ENCODE results near the gene PRKACB. TPM values are rescaled to one million over a fixed set of nuclear protein-coding genes. Genes with fewer than 3 reads are reported as not detected.

Gene PRKACB
- total and polyA plus RNA-seq, 2 experiments from 2014 or later, result 14.6 to 28.0 TPM

DNA sequence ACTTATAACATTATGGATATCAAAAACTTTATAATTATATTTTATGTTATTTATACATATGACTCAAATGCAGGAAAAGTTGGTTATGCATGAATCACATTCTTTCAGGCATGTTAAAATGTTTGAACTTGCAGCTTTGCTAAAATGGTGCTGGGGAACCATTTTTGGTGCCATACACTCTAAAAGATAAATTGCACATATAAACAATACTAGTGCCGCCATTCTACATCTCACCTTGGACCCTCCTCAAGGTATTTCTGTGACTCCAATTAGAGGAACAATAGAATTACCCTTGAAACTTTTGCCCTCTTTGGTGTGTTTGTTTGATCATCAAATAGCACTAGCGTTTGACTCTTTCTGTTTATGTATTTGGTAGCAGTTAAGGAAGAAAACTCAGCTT, 997 bp downstream of the PRKACB start (continued):
- TF ChIP-seq REST (IDR thresholded peaks at IDR 0.05; ENCODE audit: unreplicated experiment) (no peak), CTCF (conservative IDR thresholded peaks at IDR 0.05; ENCODE audit: low read depth in 2 of 2) (no peak), ZNF331 (CRISPR knock-in tag; IDR thresholded peaks at IDR 0.05; ENCODE audit: low read depth) (no peak), STAT1 (IDR thresholded peaks at IDR 0.05; ENCODE audit: unreplicated experiment) (no peak), EZH2 (IDR thresholded peaks at IDR 0.05; ENCODE audit: low read depth, unreplicated experiment) (no peak), CREB1 (CRISPR knock-in tag; IDR thresholded peaks at IDR 0.05; ENCODE audit: low read depth) (no peak), EZH2phosphoT487 (IDR thresholded peaks at IDR 0.05; ENCODE audit: unreplicated experiment) (no peak), NANOG (IDR thresholded peaks at IDR 0.05; ENCODE audit: borderline replicate concordance) (no peak)

- H3K27me3 Mint-ChIP-seq (ENCODE audit: insufficient read depth, low read depth, poor library complexity), result no peaks in the 10 kb centered on the region
- Histone ChIP-seq H3K4me1 (ENCODE audit: insufficient read depth) (peaks cover 9% of the 10 kb centered on the region; the same call in 1 of the 2 replicates), H3K79me2 (replicated peaks; ENCODE audit: insufficient read depth) (no peaks in the 10 kb centered on the region), H3K36me3 (ENCODE audit: insufficient read depth) (no peaks in the 10 kb centered on the region), H2AFZ (no peak overlapping the region), H3K27me3 (ENCODE audit: insufficient read depth) (no peaks in the 10 kb centered on the region), H4K20me1 (replicated peaks; ENCODE audit: insufficient read depth) (no peaks in the 10 kb centered on the region), H3K4me2 (no peak overlapping the region), H3K27ac (ENCODE audit: low read depth) (no peak overlapping the region), H3K4me3 (no peak overlapping the region), H3F3A (replicated peaks; ENCODE audit: low read depth) (no peaks in the 10 kb centered on the region), H3K9me2 (ENCODE audit: insufficient read depth) (no peaks in the 10 kb centered on the region)
- H3K27ac Mint-ChIP-seq, result no peak overlapping the region
- H3K4me1 Mint-ChIP-seq, result peaks cover 4% of the 10 kb centered on the region
- DNase-seq (ENCODE audit: low spot score), result no peak
- no peak overlapping the region for H3K4me3 Mint-ChIP-seq
- no peaks in the 10 kb centered on the region; the same call in 2 of the 3 replicates for H3K36me3 Mint-ChIP-seq (ENCODE audit: low read depth)
- no peak for ATAC-seq
- peaks cover 3% of the 10 kb centered on the region; the same call in 1 of the 3 replicates for H3K9me3 Mint-ChIP-seq
- TF ChIP-seq NANOG (IDR thresholded peaks at IDR 0.05; ENCODE audit: borderline replicate concordance), result no peak
- TF ChIP-seq STAT1 (IDR thresholded peaks at IDR 0.05; ENCODE audit: unreplicated experiment), result no peak
- no peak for TF ChIP-seq CTCF (conservative IDR thresholded peaks at IDR 0.05; ENCODE audit: low read depth in 2 of 2)
- no peak for TF ChIP-seq ZNF331 (CRISPR knock-in tag; IDR thresholded peaks at IDR 0.05; ENCODE audit: low read depth)
- TF ChIP-seq JUNB (IDR thresholded peaks at IDR 0.05; ENCODE audit: unreplicated experiment), result no peak
- TF ChIP-seq ETS1 (IDR thresholded peaks at IDR 0.05), result no peak
- no peak for TF ChIP-seq POLR2AphosphoS5 (IDR thresholded peaks at IDR 0.05; ENCODE audit: low read depth)
- TF ChIP-seq REST (IDR thresholded peaks at IDR 0.05; ENCODE audit: unreplicated experiment), result no peak
- TF ChIP-seq CREB1 (CRISPR knock-in tag; IDR thresholded peaks at IDR 0.05; ENCODE audit: low read depth), result no peak
- TF ChIP-seq EZH2 (IDR thresholded peaks at IDR 0.05; ENCODE audit: low read depth, unreplicated experiment), result no peak
- TF ChIP-seq EZH2phosphoT487 (IDR thresholded peaks at IDR 0.05; ENCODE audit: unreplicated experiment), result no peak
Measured at GRCh38 chr1:84146411-84147032, 2.5 kb downstream of the PRKACB start.

Measured in GM23338 (cell line).